NCI-H146 treated with DMSO at 0.1 percent for 48 hours (cell line): ENCODE results near the gene PI16.

Source experiments
- DNase-seq: peaks from one replicate; lab custom pipeline; 2025; ENCODE audit not compliant: unreplicated experiment; lab: John Stamatoyannopoulos, UW

PI16 gene

GRCh38 chr6:36997811-36998722, 43.5 kb downstream of the PI16 start:
- DNase-seq: no peak

- no peak for DNase-seq
These were observed 44.1 kb downstream of the PI16 start for GRCh38 chr6:36998723-36999038.

GRCh38 chr6:36999061-36999750, 44.7 kb downstream of the PI16 start:
- DNase-seq: no peak

DNA sequence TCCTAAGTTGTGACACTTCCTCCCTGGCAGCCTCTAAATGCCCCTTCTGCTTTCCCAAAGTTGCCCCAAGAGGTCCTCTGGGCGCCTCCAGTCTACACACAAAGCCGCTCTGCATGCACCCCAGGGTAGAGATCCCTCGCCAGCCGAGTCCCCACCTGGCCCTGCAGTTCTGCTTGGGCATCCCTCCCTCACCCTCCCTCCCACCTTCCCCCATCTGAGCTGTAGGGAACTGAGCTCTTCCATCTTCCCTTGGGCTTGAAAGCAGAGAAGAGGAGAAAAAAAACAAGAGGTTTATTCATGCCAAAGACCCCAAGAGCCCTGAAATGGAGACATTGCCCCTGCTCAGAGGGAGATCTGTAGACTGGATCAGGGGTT, 45.2 kb downstream of the PI16 start:
- DNase-seq: no peak

- no peak for DNase-seq
These were observed 49.8 kb downstream of the PI16 start for GRCh38 chr6:37004044-37004980.

DNA sequence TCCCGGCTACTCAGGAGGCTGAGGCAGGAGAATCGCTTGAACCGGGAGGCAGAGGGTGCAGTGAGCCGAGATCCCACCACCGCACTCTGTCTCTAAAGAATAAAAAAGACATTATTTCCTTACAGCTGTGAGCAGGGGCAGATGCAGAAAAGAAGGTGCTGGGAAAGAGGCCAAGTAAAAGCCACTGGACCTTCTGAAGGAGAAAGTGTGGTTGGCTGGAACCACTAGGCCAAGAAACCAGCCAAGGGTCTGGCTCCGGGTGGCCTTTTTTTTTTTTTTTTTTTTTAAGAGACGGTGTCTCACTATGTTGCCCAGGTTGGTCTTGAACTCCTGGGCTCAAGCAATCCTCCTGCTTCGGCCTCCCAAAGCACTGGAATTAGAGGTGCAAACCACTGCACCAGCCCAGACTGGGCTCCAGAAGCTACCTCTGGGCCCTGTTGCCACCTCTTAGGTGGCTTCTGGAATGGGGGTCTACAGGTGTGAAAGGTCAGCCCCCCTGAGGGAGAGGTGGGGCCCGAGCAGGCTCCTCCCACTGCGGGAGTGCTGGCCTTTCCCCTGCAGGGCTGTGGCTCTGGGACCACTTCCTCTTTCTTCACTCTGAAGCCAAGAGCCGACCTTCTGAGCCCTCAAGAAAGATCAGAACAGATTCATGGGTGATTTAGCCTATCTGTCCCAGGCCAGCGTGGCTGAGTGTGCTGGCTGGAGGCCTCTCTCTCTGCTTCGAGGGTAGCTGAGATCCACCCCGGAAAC, 50.7 kb downstream of the PI16 start, which contains the start of gene FGD2:
Gene FGD2, plus strand, starts transcription at position 595 of the 750 bp plus-strand sequence. CDS start 163 bp downstream, outside the sequence.
- no peak for DNase-seq

GRCh38 chr6:37005827-37006567, 51.5 kb downstream of the PI16 start:
- no peak for DNase-seq

DNA sequence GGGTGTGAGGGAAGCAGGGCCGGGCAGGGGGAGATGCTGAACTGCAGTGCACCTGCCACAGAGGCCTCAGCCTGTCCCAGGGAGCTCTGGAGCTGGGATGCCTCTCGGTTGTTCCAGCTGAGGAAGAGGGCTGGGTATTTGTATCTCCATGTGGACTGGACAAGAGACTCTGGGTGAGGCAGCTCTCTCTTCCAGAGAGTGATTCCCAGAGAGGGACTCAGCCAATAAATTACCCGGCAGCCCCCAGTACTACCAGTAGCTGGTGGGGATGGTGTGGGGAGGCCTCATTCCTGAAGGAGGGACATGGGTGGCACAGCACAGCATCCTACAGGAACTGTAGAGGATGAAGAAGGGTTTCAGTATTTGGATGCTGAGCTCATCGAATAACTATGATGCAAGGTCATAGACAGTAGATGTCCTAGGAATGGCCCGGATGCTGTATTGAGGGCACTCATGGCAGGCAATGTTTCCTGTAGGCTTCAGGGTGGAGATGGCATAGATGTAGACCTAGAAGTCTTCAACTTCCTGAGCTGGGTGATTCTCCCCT, 52.3 kb downstream of the PI16 start:
- no peak for DNase-seq

DNA sequence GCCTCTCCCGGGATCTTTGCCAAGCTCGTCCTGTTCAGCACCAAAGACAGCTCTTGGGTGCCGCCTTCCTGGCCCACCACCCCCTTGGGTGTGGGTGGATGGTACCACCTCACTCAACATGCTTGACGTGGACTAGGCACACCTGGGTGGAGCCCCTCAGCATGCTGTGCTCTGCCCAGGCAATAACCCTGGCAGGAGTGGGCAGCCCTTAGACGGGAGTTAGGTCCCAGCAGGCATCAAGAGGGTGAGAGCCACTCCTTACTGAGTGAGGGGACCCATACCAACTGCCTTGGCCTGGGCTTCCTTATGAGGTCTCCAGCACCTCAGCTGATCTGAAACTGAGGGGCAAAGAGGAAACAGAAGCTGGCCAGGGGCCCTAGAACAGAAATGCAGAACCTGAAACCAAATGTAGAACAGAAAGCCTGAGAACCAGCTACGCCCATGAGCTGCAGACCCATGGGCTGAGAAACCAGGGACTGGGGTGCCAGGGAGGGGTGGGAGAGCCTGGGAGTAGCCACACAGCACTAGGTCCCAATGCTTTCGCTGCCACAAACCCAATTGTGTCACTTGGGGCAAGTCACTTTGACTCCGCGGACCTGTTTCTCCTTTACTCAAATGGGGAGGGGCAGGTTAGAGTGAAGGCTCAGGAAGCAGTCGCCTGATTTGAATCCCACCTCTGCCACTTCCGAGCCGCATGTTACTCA, 53.0 kb downstream of the PI16 start:
- DNase-seq: no peak

- DNase-seq: no peak
These were observed 54.2 kb downstream of the PI16 start for GRCh38 chr6:37008484-37009465.

DNA sequence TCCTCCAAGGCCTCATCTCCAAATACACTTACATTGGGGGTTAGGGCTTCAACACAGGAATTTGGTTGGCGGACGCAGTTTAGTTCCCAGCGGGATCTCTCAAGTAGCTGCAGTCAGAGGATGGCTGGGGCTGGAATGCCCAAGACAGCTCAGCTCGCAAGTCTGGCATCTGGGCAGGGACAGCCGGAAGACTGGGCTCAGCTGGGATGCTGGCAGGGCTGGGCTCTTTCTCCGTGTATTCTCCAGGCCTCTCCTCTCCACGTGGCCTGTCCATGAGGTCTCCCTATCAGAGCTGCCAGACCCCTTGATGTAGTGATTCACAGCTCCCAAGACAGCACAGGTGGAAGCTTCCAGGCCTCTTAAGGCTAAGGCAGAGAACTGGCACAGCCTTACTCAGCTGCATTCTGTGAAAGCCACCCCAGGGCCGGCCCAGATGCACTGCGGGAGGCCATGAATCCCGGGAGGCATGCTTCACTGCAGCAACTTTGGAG, 55.9 kb downstream of the PI16 start:
- DNase-seq: no peak

DNA sequence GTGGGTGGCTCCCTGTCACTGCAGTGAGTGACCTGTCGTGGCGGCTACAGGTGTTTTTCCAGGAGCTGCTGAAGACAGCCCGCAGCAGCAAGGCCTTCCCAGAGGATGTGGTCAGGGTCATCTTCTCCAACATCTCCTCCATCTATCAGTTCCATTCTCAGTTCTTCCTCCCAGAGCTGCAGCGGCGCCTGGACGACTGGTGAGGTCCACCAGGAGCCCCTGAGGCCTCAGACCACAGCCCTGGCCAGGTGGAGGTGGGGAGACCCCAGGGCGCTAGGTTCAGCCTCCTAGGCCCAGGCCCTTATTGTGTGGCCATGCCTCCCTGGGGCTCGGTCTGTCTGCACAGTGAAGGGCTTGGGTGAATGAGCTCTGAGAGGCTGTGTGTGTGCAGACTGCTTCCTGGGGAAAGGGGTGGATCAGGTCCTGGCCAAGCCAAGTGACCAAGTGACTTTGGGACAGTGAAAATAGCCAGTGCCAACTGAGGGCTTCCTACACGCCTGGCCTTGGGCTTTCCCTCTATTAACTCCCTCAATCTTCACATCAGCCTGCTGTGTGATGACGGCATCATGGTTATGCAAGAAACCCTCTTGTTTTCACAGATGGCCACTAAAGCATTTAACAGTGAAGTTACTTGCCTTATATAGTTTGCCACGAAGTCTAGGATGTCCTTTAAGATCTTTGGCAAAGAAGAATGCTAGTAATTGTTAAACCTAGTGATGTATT, 57.3 kb downstream of the PI16 start:
- DNase-seq: no peak

- DNase-seq: no peak
These were observed 59.3 kb downstream of the PI16 start for GRCh38 chr6:37013516-37014491.
